ENCODE data around the gene MAP4K4.
"Not testable (repeated sequence)": the region's sequence is repeated elsewhere in the genome, so short reads cannot be mapped to it uniquely, and the experiment has no call there.

GRCh38 chr2:101924311-101924710 is 226.8 kb downstream of the MAP4K4 start:
- TF ChIP-seq EP300, POLR2AphosphoS5 (IDR thresholded peaks at IDR 0.05): not testable (repeated sequence)

All from stomach (tissue), 4 donors.